OCI-LY3 (cell line): ENCODE measurements around the gene MBD4.
A peak's percentile ranks its signal among the peaks of the same experiment; 100 is the strongest.
"Not testable (repeated sequence)": the region's sequence is repeated elsewhere in the genome, so short reads cannot be mapped to it uniquely, and the experiment has no call there.

ENCODE experiments used
- H2AFZ ChIP-seq: fragments of 200-600, 300-600 bp; shearing (Covaris generic); 2 replicates; pipeline ENCODE4 v1.6.0; 2014; ENCODE audit warnings: antibody characterized with exemption, low read depth, low read length
- H3K27ac ChIP-seq: fragments of 200-600, 300-600 bp; sonication (generic); 2 replicates; pipeline ENCODE4 v1.5.1; 2014; ENCODE audit warnings: mild to moderate bottlenecking, low read length, moderate library complexity, mixed read lengths
- H3K27me3 ChIP-seq: fragments of 200-600, 300-600 bp; sonication (generic); 2 replicates; pipeline ENCODE4 v1.6.1; 2014; ENCODE audit warnings: low read depth, low read length, mixed read lengths
- H3K36me3 ChIP-seq: fragments of 200-600, 300-600 bp; sonication (generic); replicated peaks from 2 replicates; pipeline ENCODE3; 2014; ENCODE audit warnings: low read depth, low read length, mixed read lengths
- H3K4me1 ChIP-seq: fragments of 300-600, 200-600 bp; sonication (generic); 2 replicates; pipeline ENCODE4 v1.6.1; 2014; ENCODE audit warnings: low read length, mixed read lengths
- H3K4me2 ChIP-seq: fragments of 200-600, 300-600 bp; sonication (generic); 2 replicates; pipeline ENCODE4 v1.6.1; 2014; ENCODE audit warnings: low read length, mixed read lengths
- H3K4me3 ChIP-seq: fragments of 300-600, 200-600 bp; sonication (generic); 2 replicates; pipeline ENCODE4 v1.5.1; 2014; ENCODE audit warnings: antibody characterized with exemption, mild to moderate bottlenecking, low read length, moderate library complexity
- H3K79me2 ChIP-seq: fragments of 300-600, 200-600 bp; shearing (Covaris generic); 2 replicates; pipeline ENCODE4 v1.6.1; 2014; ENCODE audit warnings: mild to moderate bottlenecking, low read length, mixed read lengths
- H3K9ac ChIP-seq: fragments of 300-600, 200-600 bp; shearing (Covaris generic); 2 replicates; pipeline ENCODE4 v1.6.0; 2014; ENCODE audit warnings: mild to moderate bottlenecking, low read length, moderate library complexity
- H3K9me3 ChIP-seq: fragments of 200-600, 300-600 bp; shearing (Covaris generic); 2 replicates; pipeline ENCODE4 v1.6.1; 2014; ENCODE audit warnings: low read length, mixed read lengths; ENCODE audit not compliant: insufficient read depth
- H4K20me1 ChIP-seq: fragments of 200-600, 300-600 bp; sonication (generic); 2 replicates; pipeline ENCODE4 v1.6.1; 2016; ENCODE audit warnings: low read length, mixed read lengths; ENCODE audit not compliant: insufficient read depth
- CTCF ChIP-seq: fragments of 200-600, 300-600 bp; sonication (generic); IDR thresholded peaks from 2 replicates; pipeline ENCODE4 v1.5.1; 2014; ENCODE audit warnings: antibody characterized with exemption, low read length, low read depth
- EZH2phosphoT487 ChIP-seq: fragments of 200-600 bp; shearing (Covaris generic); IDR thresholded peaks from 2 replicates; pipeline ENCODE4 v1.6.1; 2018; ENCODE audit warnings: antibody characterized with exemption, mixed run types, low read depth

Gene MBD4

GRCh38 chr3:129399145-129399894, 40.4 kb downstream of the MBD4 start:
- H3K9ac ChIP-seq: peak overlapping the region; percentile 78
- TF ChIP-seq EZH2phosphoT487 (no peak), CTCF (peak; percentile 85)
- H3K27ac ChIP-seq: peak overlapping the region; percentile 41
- H3K4me2 ChIP-seq: peak overlapping the region; percentile 81
- H3K27me3 ChIP-seq: no peaks in the 10 kb centered on the region
- peaks cover 47% of the 10 kb centered on the region for H3K79me2 ChIP-seq
- H2AFZ ChIP-seq: peak overlapping the region; percentile 99
- no peaks in the 10 kb centered on the region for H3K36me3 ChIP-seq
- peaks cover 15% of the 10 kb centered on the region; the same call in 1 of the 2 replicates for H4K20me1 ChIP-seq
- H3K4me1 ChIP-seq: peaks cover 13% of the 10 kb centered on the region
- peak overlapping the region; percentile 91 for H3K4me3 ChIP-seq
- no peaks in the 10 kb centered on the region for H3K9me3 ChIP-seq

GRCh38 chr3:129398803-129399144, 41.0 kb downstream of the MBD4 start:
- H3K4me1 ChIP-seq: peaks cover 13% of the 10 kb centered on the region
- no peak for TF ChIP-seq EZH2phosphoT487
- TF ChIP-seq CTCF: no peak
- H3K36me3 ChIP-seq: no peaks in the 10 kb centered on the region

GRCh38 chr3:129393760-129394564, 45.8 kb downstream of the MBD4 start:
- peaks cover 44% of the 10 kb centered on the region for H3K79me2 ChIP-seq

More at GRCh38 chr3:129398803-129399144, 41.0 kb downstream of the MBD4 start:
- Histone ChIP-seq H3K4me2 (peak overlapping the region; percentile 81), H3K9ac (peak overlapping the region; percentile 78), H3K79me2 (peaks cover 47% of the 10 kb centered on the region), H2AFZ (no peak overlapping the region), H3K27me3 (no peaks in the 10 kb centered on the region), H3K27ac (0 out of 2 replicates have a peak overlapping the region, but pooled peaks have one; percentile 41), H3K4me3 (peak overlapping the region; percentile 91), H3K9me3 (no peaks in the 10 kb centered on the region), H4K20me1 (peaks cover 15% of the 10 kb centered on the region; the same call in 1 of the 2 replicates)

GRCh38 chr3:129393271-129393670, 46.5 kb downstream of the MBD4 start:
- H3K36me3 ChIP-seq: no peaks in the 10 kb centered on the region
- peaks cover 37% of the 10 kb centered on the region for H3K79me2 ChIP-seq
- H3K27ac ChIP-seq: no peak overlapping the region
- H3K4me3 ChIP-seq: no peak overlapping the region
- H4K20me1 ChIP-seq: peaks cover 12% of the 10 kb centered on the region; the same call in 1 of the 2 replicates
- no peaks in the 10 kb centered on the region for H3K27me3 ChIP-seq
- H3K9me3 ChIP-seq: no peaks in the 10 kb centered on the region
- no peak overlapping the region for H3K4me2 ChIP-seq
- peaks cover 4% of the 10 kb centered on the region for H3K4me1 ChIP-seq
- no peak overlapping the region for H3K9ac ChIP-seq
- H2AFZ ChIP-seq: no peak overlapping the region
- TF ChIP-seq EZH2phosphoT487: no peak
- TF ChIP-seq CTCF: no peak

More at GRCh38 chr3:129393760-129394564, 45.8 kb downstream of the MBD4 start:
- H3K4me3 ChIP-seq, H2AFZ ChIP-seq, H3K27ac ChIP-seq, H3K4me1 ChIP-seq, H3K27me3 ChIP-seq, H3K4me2 ChIP-seq, H3K9ac ChIP-seq, H3K9me3 ChIP-seq, H3K36me3 ChIP-seq: not testable (repeated sequence)
- peaks cover 15% of the 10 kb centered on the region; the same call in 1 of the 2 replicates for H4K20me1 ChIP-seq

GRCh38 chr3:129392106-129392887, 47.5 kb downstream of the MBD4 start:
- not testable (repeated sequence) for H3K27ac ChIP-seq, H3K36me3 ChIP-seq

GRCh38 chr3:129391583-129391982, 48.2 kb downstream of the MBD4 start:
- not testable (repeated sequence) for H3K27me3 ChIP-seq, H4K20me1 ChIP-seq, H3K9ac ChIP-seq, H3K4me1 ChIP-seq, H3K36me3 ChIP-seq, H3K4me3 ChIP-seq, H3K4me2 ChIP-seq, H2AFZ ChIP-seq, H3K27ac ChIP-seq, H3K9me3 ChIP-seq
- H3K79me2 ChIP-seq: peaks cover 20% of the 10 kb centered on the region

More at GRCh38 chr3:129392106-129392887, 47.5 kb downstream of the MBD4 start:
- H3K27me3 ChIP-seq, H3K4me1 ChIP-seq, H2AFZ ChIP-seq, H4K20me1 ChIP-seq, H3K9ac ChIP-seq, H3K9me3 ChIP-seq, H3K4me3 ChIP-seq, H3K4me2 ChIP-seq: not testable (repeated sequence)
- H3K79me2 ChIP-seq: peaks cover 27% of the 10 kb centered on the region
